GM12875 (cell line): ENCODE measurements around the gene MED15.

Experiments used
- H3K4me3 ChIP-seq: one replicate; pipeline ENCODE4 v1.5.1; 2011; ENCODE audit warnings: low read depth, low read length, control low read depth
- TF ChIP-seq, protein P1 (sequence below): IDR thresholded peaks from 2 replicates; pipeline ENCODE4 v1.5.1; 2011; ENCODE audit warnings: low read depth, mild to moderate bottlenecking, control low read depth, inconsistent platforms, low read length, moderate library complexity, borderline replicate concordance; ENCODE audit not compliant: insufficient read depth

MED15 gene

GRCh38 chr22:20630873-20631617 lies 123.6 kb downstream of the MED15 start:
- H3K4me3 ChIP-seq: no peak overlapping the region
- TF ChIP-seq, protein P1, sequence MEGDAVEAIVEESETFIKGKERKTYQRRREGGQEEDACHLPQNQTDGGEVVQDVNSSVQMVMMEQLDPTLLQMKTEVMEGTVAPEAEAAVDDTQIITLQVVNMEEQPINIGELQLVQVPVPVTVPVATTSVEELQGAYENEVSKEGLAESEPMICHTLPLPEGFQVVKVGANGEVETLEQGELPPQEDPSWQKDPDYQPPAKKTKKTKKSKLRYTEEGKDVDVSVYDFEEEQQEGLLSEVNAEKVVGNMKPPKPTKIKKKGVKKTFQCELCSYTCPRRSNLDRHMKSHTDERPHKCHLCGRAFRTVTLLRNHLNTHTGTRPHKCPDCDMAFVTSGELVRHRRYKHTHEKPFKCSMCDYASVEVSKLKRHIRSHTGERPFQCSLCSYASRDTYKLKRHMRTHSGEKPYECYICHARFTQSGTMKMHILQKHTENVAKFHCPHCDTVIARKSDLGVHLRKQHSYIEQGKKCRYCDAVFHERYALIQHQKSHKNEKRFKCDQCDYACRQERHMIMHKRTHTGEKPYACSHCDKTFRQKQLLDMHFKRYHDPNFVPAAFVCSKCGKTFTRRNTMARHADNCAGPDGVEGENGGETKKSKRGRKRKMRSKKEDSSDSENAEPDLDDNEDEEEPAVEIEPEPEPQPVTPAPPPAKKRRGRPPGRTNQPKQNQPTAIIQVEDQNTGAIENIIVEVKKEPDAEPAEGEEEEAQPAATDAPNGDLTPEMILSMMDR: no peak

DNA sequence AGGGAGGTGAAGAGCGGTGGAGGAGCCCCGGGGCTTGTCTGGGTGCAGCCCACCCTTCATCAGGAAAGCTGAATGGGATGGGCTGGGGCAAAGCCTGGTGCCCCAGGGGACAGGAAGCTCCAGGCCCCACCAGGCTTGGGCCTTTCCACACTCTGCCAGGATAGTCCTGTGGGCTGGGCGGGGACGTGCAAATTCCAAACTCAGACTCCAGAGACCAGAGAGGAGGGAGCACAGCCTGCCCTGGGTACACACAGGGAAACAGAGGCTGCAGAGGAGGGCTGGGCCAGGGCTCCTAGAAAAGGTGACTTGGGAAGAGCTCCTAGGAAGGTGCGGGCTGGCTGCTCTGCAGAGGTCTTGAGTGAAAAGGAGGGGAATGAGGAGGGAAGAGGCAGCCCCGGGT lies 124.7 kb downstream of the MED15 start:
- H3K4me3 ChIP-seq: no peak overlapping the region
- TF ChIP-seq, protein P1: no peak

DNA sequence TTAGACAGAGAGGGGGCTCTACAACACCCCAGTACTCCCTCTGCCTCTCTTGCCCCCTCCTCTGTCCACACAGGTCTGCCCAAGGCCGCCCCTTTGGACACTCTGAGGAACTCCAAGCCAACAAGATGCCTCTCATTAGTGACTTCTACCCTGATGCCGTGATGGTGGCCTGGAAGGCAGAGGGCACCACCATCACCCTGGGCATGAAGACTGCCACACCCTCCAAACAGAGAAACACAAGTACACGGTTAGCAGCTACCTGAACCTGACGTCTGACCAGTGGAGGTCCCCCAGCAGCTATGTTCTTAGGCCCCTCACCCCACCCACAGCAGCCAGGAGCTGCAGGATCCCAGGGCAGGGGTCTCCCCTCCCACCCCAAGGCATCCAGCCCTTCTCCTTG lies 125.1 kb downstream of the MED15 start:
- TF ChIP-seq, protein P1: no peak
- no peak overlapping the region for H3K4me3 ChIP-seq

DNA sequence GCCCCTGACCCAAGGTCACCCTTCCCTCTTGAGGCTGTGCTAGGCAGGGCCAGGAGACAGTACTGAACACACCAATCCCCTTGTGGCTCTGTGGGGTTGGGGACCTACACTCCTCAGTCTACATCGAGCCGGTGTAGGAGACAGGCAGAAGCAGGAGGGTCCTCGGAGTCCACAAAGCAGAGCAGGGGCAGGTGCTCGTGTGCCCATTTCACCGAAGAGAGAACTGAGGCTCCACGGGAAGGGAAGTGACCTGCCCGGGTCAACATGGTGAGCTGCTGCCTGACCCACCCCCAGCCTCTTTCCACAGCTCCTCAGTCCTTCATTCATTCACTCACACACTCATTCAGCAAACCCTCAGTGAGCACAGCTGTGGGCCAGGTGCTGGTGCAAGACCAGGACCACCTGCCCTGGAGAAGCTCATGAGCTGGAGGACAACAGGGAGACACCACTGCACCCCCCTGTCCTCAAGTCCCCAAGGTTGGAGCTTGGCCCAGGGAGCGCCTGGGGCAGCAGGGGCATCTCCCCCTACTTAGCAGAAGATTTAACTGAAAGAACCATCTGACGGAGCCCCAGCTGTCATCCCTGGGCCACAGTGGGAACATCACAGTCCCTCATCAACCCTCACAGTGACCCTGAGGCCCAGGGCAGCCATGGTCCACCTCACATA lies 127.3 kb downstream of the MED15 start:
- H3K4me3 ChIP-seq: no peak overlapping the region
- TF ChIP-seq, protein P1: no peak

DNA sequence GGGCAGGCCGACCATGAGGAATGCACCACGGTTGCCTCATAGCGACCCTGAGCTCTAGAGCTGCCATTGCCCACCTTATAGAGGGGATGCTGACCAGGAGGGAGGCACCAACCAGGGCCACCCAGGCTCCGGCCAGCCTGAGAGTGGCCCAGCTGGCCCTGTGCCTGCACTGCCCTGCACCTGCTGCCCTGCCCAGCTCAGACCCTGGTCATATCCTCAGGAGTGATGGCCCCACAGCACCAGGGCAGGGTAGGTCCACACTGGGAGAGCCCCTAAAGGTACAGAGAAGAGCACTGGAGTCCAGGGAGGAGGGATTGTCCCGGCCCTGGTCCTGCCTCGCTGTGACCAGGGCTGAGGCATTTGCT lies 127.8 kb downstream of the MED15 start:
- no peak overlapping the region for H3K4me3 ChIP-seq
- TF ChIP-seq, protein P1: no peak

DNA sequence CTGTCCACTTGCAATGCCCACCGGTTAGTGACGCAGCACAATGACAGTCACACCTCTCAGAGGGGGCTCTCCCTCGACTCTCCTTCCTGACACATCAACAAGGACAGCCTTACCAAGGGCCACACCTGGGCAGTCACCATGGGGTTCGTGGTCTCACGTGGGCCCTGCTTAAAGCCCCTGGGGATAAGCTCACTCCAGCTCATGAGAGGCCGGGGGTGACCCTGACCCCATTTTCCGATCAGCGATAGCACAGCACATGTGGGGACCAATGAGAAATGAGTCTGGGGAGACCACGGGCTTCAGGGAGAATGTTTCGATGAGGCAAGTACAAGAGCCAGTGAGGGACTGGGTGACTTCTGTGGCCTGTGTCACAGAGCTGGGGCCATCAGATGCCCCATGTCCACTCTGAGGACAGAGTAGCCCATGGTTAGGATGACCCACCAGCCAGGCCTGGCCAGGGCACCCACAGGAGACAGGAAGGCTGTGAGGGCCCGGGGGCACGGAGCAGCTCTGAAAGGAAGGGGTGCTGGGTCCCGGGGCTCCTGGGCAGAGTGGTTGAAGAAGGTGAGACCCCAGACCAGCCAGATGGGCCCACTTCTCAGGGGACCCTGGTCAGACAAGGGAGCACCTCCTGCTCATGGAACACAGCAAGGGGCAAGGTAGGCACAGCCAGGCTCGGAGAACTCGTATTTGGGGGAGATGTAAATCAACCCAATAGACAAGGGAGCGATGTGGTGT lies 128.8 kb downstream of the MED15 start:
- TF ChIP-seq, protein P1: no peak

GRCh38 chr22:20636945-20637344 lies 129.5 kb downstream of the MED15 start:
- no peak overlapping the region for H3K4me3 ChIP-seq
- TF ChIP-seq, protein P1: no peak

More for the DNA sequence above, 128.8 kb downstream of the MED15 start:
- H3K4me3 ChIP-seq: no peak overlapping the region
